ENCODE data around the gene PIAS3. TPM values are rescaled to one million over a fixed set of nuclear protein-coding genes. Genes with fewer than 3 reads are reported as not detected.

The PIAS3 gene
- total RNA-seq, 4 donors from 2014 or later, result 10.2 to 88.6 (median 24.5) TPM

DNA sequence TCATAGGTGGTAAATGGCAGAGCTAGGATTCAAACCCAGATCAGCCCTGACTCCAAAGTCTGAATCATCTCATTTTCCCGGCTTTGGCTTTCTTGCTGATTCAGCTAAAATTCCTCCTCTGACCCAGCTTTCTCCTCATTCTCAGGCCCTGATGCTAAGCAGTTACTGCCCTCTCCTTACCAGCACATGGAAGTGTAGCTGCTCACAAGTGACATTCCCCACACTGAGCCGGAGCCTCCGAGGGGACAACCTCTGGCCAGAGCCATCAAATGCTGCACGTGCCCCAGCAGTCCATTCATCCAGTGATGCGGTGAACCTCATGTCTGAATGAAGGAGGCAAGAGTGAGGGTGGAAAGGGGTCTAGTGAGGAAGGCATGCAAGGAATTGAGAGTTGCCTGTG, 39.9 kb upstream of the PIAS3 start:
- no peak for DNase-seq
- H3K36me3 ChIP-seq, result no peaks in the 10 kb centered on the region

DNA sequence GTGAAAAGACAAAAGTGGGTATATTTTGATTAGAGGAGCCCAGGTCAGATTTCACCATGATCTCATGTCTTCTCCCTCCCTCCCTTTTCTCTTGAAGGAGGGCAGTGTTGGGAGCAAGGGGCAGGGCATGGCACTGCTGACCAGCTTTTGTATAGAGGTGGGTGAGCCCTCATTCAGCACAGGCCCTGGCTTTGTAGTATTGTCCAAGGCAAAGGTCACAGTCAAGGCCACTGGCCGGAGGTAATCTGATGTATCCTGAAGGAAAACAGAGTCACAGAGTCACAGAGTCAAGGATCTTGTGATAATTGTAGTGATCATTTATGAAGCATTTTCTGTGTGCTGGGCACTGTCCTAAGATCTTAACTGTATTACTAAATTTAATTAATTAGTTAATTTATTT, 39.1 kb upstream of the PIAS3 start:
- no peaks in the 10 kb centered on the region for H3K9me3 ChIP-seq
- H3K27me3 ChIP-seq, result no peaks in the 10 kb centered on the region
- no peak overlapping the region for H3K4me3 ChIP-seq
- peaks cover 0 to under 1% of the 10 kb centered on the region in 2 donors for H3K4me1 ChIP-seq
- TF ChIP-seq POLR2A (IDR thresholded peaks at IDR 0.05), result no peak
- TF ChIP-seq, protein P1, sequence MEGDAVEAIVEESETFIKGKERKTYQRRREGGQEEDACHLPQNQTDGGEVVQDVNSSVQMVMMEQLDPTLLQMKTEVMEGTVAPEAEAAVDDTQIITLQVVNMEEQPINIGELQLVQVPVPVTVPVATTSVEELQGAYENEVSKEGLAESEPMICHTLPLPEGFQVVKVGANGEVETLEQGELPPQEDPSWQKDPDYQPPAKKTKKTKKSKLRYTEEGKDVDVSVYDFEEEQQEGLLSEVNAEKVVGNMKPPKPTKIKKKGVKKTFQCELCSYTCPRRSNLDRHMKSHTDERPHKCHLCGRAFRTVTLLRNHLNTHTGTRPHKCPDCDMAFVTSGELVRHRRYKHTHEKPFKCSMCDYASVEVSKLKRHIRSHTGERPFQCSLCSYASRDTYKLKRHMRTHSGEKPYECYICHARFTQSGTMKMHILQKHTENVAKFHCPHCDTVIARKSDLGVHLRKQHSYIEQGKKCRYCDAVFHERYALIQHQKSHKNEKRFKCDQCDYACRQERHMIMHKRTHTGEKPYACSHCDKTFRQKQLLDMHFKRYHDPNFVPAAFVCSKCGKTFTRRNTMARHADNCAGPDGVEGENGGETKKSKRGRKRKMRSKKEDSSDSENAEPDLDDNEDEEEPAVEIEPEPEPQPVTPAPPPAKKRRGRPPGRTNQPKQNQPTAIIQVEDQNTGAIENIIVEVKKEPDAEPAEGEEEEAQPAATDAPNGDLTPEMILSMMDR (IDR thresholded peaks at IDR 0.05), result no peak
- no peak for DNase-seq
- intact Hi-C loops (cut with DNase I; ENCODE audit: low total_unique reads), result loop anchor here (10.0 kb wide), 1 partner anchor 117 kb away; no protein-coding TSS in a partner anchor
- H3K27ac ChIP-seq, result no peak overlapping the region
- no peaks in the 10 kb centered on the region for H3K36me3 ChIP-seq

More for the DNA sequence above, 39.9 kb upstream of the PIAS3 start:
- H3K27me3 ChIP-seq, result no peaks in the 10 kb centered on the region
- no peak overlapping the region for H3K4me3 ChIP-seq
- no peaks in the 10 kb centered on the region for H3K4me1 ChIP-seq
- no peaks in the 10 kb centered on the region for H3K9me3 ChIP-seq
- TF ChIP-seq, protein P1 (IDR thresholded peaks at IDR 0.05), result no peak
- intact Hi-C loops (cut with DNase I; ENCODE audit: low total_unique reads), result loop anchor here (10.0 kb wide), 1 partner anchor 116 kb away; no protein-coding TSS in a partner anchor
- H3K27ac ChIP-seq, result no peak overlapping the region

DNA sequence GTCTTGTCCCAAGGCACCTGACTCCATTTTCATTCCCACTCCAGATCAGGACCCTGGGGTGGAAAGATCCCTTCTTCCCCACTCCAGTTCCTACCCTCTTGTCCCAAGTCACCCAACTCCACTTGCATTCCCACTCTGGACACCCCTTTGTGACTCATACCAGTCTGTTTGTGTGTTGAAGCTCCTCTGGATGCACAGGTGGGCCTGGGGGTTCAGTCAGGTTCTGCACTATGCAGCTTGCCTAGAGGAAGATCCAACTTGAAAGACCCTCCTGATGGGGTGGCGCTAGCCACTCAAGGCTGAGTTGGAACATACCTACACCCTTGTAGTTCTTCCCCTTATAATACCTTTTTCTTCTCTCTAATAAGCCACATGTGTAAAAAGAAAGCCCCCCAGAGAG, 36.6 kb upstream of the PIAS3 start:
- Histone ChIP-seq H3K4me3 (no peak overlapping the region), H3K4me1 (peaks cover 5 to 8% of the 10 kb centered on the region in 2 donors), H3K27me3 (no peaks in the 10 kb centered on the region), H3K9me3 (no peaks in the 10 kb centered on the region), H3K36me3 (no peaks in the 10 kb centered on the region), H3K27ac (no peak overlapping the region)
- intact Hi-C loops (cut with DNase I; ENCODE audit: low total_unique reads), result loop anchor here (10.0 kb wide), 1 partner anchor 119 kb away; no protein-coding TSS in a partner anchor
- TF ChIP-seq, protein P1 (IDR thresholded peaks at IDR 0.05), result no peak
- TF ChIP-seq POLR2A (IDR thresholded peaks at IDR 0.05), result no peak
- DNase-seq, result no peak

DNA sequence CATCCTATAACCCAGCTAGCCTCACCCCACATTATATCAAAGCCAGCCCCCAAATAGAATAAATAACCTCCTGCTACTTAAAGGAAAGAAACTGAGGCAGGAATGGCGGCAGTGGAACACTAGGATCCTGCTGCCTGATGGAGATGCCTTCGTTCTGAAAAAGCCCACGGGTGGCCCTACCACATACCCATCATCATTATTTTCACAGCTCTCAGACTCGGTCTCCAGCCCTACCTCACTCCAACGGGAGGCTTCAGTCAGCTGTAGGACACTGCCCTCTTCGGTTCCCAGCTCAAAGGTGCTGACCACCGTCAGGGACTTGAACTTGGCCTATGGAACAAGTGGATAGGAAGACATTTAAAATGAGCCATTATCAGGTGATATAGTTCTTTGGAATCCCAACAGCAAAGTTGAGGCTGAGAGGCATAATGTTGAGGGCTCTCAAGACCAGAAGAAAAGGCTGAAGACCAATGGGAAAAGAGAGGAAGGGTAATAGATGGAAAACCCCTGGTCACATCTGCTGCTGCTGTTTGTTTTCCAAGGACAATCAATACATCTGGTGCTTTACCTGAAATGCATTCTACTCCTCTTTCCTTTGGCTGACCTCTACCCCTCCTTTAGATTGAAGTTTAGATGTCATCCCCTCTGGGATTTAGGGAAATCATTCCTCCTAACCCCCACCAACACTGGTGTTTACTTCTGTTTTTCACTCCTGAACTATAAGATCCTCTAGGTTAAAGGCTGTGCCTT, 34.6 kb upstream of the PIAS3 start:
- H3K9me3 ChIP-seq, result no peaks in the 10 kb centered on the region
- intact Hi-C loops (cut with DNase I; ENCODE audit: low total_unique reads), result loop anchor here (10.0 kb wide), 1 partner anchor 121 kb away; no protein-coding TSS in a partner anchor

More for the DNA sequence above, 34.6 kb upstream of the PIAS3 start:
- Histone ChIP-seq H3K36me3 (no peaks in the 10 kb centered on the region), H3K27me3 (no peaks in the 10 kb centered on the region), H3K4me1 (peaks cover 5 to 8% of the 10 kb centered on the region in 2 donors), H3K4me3 (no peak overlapping the region), H3K27ac (peak overlapping the region; percentile 95 to 96)
- no peak for DNase-seq
- TF ChIP-seq, protein P1 (IDR thresholded peaks at IDR 0.05), result no peak
- no peak for TF ChIP-seq POLR2A (IDR thresholded peaks at IDR 0.05)

Measured in uterus (tissue), 4 donors.